ENCODE results near the gene BIVM. TPM values are rescaled to one million over a fixed set of nuclear protein-coding genes. Genes with fewer than 3 reads are reported as not detected.

The BIVM gene
- total RNA-seq, 2 donors from 2014 or later = 26.8 to 33.2 TPM

DNA sequence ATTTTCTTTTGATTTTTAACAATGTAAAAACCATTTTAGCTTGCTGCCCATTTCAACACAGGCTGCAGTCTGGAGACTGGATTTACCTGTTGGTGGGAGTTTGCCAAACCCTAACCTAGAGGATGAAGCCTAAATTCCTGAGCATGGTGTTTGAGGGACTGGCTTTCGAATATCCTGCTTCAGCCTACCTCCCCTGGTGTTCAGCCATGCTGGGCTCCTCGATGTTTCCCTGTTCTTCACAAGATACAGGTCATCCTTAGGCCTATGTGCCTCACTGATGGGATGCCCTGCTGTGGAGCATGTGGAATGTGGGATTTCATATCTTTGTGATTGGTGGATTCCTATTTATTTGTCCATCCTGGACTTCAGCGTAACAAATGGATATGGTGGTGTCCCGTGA is 26.5 kb downstream of the BIVM start:
- H3K27ac ChIP-seq = no peak overlapping the region
- H3K4me1 ChIP-seq (ENCODE audit: control insufficient read depth in 1 of 2, low read depth in 2 of 2) = no peaks in the 10 kb centered on the region

DNA sequence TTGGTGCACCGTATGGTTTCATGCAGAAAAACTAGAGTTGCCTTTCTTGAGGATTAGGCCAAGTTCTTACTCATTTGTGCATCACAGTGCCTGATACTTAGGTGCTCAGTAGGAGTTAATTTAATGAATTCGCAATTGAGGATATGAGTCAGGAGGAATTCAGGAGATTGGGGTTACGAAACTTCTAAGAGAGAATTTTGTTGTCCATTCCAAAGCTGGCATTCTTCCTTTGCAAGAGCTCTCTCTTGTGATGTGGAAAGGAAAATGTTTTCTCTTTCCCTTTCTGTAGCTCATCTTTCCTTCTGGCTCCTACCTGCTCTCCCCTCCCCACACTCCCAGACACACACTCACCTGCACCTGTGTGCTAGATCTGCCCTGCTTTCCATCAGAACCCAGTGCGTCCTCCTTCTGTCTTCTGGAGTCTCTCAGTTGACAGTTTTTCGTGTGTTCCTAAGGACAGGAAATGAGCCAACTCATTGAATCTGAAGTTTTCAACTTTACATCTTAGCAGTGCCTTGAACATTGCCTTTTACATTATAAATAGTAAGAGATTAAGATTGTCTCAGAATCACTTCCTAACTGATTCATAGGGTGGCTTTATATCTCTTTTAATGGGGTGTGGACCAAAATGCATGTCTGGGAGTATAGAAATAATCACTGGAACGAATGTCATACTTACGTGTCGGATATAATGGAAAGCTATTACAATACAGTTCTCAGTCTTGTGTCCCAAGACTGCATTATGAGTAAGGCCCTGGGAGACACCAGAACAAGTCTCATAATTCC is 27.2 kb downstream of the BIVM start:
- H3K4me1 ChIP-seq (ENCODE audit: control insufficient read depth in 1 of 2, low read depth in 2 of 2) = no peaks in the 10 kb centered on the region
- peaks cover 14% of the 10 kb centered on the region for H3K36me3 ChIP-seq
- no peak overlapping the region for H3K27ac ChIP-seq
- H3K9me3 ChIP-seq = no peaks in the 10 kb centered on the region
- no peak for TF ChIP-seq CTCF (IDR thresholded peaks at IDR 0.05)
- DNase-seq (ENCODE audit: low spot score) = no peak
- H3K4me3 ChIP-seq = no peak overlapping the region
- H3K27me3 ChIP-seq (replicated peaks; ENCODE audit: insufficient read depth) = no peaks in the 10 kb centered on the region
- no peak for ATAC-seq (ENCODE audit: insufficient number of reproducible peaks, low FRiP score, low read depth)

More for the DNA sequence above, 26.5 kb downstream of the BIVM start:
- no peaks in the 10 kb centered on the region for H3K27me3 ChIP-seq (replicated peaks; ENCODE audit: insufficient read depth)
- peaks cover 14% of the 10 kb centered on the region for H3K36me3 ChIP-seq
- no peak overlapping the region for H3K4me3 ChIP-seq
- ATAC-seq (ENCODE audit: insufficient number of reproducible peaks, low FRiP score, low read depth) = no peak
- TF ChIP-seq CTCF (IDR thresholded peaks at IDR 0.05) = no peak
- DNase-seq (ENCODE audit: low spot score) = no peak
- H3K9me3 ChIP-seq = no peaks in the 10 kb centered on the region

- Histone ChIP-seq H3K36me3 (peaks cover 18% of the 10 kb centered on the region), H3K9me3 (no peaks in the 10 kb centered on the region), H3K27me3 (replicated peaks; ENCODE audit: insufficient read depth) (no peaks in the 10 kb centered on the region), H3K27ac (no peak overlapping the region), H3K4me1 (ENCODE audit: control insufficient read depth in 1 of 2, low read depth in 2 of 2) (no peaks in the 10 kb centered on the region), H3K4me3 (no peak overlapping the region)
- ATAC-seq (ENCODE audit: insufficient number of reproducible peaks, low FRiP score, low read depth) (no peak), DNase-seq (ENCODE audit: low spot score) (no peak)
- TF ChIP-seq CTCF (IDR thresholded peaks at IDR 0.05) = no peak
Observed at GRCh38 chr13:102830646-102831045, 31.7 kb downstream of the BIVM start.

- H3K27ac ChIP-seq = no peak overlapping the region
- DNase-seq (ENCODE audit: low spot score) (no peak), ATAC-seq (ENCODE audit: insufficient number of reproducible peaks, low FRiP score, low read depth) (no peak)
- no peak overlapping the region for H3K4me3 ChIP-seq
- no peak for TF ChIP-seq CTCF (IDR thresholded peaks at IDR 0.05)
- H3K27me3 ChIP-seq (replicated peaks; ENCODE audit: insufficient read depth) = no peaks in the 10 kb centered on the region
- peaks cover 17% of the 10 kb centered on the region for H3K36me3 ChIP-seq
- H3K9me3 ChIP-seq = no peaks in the 10 kb centered on the region
- H3K4me1 ChIP-seq (ENCODE audit: control insufficient read depth in 1 of 2, low read depth in 2 of 2) = no peaks in the 10 kb centered on the region
Observed at GRCh38 chr13:102836471-102836870, 37.6 kb downstream of the BIVM start.

DNA sequence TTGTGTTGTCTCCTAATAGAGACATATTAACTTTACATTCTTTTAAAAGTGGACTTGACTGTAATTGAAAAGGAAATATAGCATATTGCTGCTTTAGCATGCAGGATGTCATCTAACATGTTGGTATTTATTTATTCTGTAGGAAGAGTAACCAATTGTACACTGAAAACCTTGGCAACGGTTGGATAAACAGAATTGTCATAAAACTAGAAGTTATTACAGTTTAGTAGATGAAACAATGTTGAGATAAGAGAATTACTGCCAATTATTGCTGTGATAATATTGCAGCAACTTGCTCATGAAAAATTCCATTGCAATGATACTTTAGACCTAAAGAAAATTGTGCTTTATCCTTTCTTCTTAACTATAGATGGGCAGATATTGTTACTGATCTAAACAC is 39.4 kb downstream of the BIVM start:
- Histone ChIP-seq H3K27me3 (replicated peaks; ENCODE audit: insufficient read depth) (no peaks in the 10 kb centered on the region), H3K27ac (no peak overlapping the region), H3K36me3 (peaks cover 16% of the 10 kb centered on the region), H3K9me3 (no peaks in the 10 kb centered on the region), H3K4me3 (no peak overlapping the region), H3K4me1 (ENCODE audit: control insufficient read depth in 1 of 2, low read depth in 2 of 2) (no peaks in the 10 kb centered on the region)
- DNase-seq (ENCODE audit: low spot score) (no peak), ATAC-seq (ENCODE audit: insufficient number of reproducible peaks, low FRiP score, low read depth) (no peak)
- TF ChIP-seq CTCF (IDR thresholded peaks at IDR 0.05) = no peak
